Fibroblast of lung (primary cell): ENCODE measurements around the gene RPL4. TPM values are rescaled to one million over a fixed set of nuclear protein-coding genes. Genes with fewer than 3 reads are reported as not detected.
"Not testable (repeated sequence)": the region's sequence is repeated elsewhere in the genome, so short reads cannot be mapped to it uniquely, and the experiment has no call there.

Experiments used
- DNase-seq, 2 donors: peaks; one replicate each; pipeline versions ENCODE4 v3.0.0 to v3.0.0-alpha.2; 2010; ENCODE audit warnings: low read depth in 2 of 2
- H2AFZ ChIP-seq: 2 replicates; pipeline ENCODE4 v1.5.1; 2012; ENCODE audit warnings: low read length, control low read depth, inconsistent platforms
- H3K27ac ChIP-seq: 2 replicates; pipeline ENCODE4 v1.5.1; 2011; ENCODE audit warnings: low read length, control low read depth; ENCODE audit not compliant: insufficient read depth
- H3K27me3 ChIP-seq: 2 replicates; pipeline ENCODE4 v1.5.1; 2011; ENCODE audit warnings: mild to moderate bottlenecking, low read length; ENCODE audit not compliant: control insufficient read depth, insufficient read depth
- H3K36me3 ChIP-seq: 2 replicates; pipeline ENCODE4 v1.5.1; 2011; ENCODE audit warnings: low read length; ENCODE audit not compliant: control insufficient read depth, insufficient read depth
- H3K4me1 ChIP-seq: 2 replicates; pipeline ENCODE4 v1.5.1; 2011; ENCODE audit warnings: low read length; ENCODE audit not compliant: control insufficient read depth, insufficient read depth; ENCODE audit errors: extremely low read depth
- H3K4me2 ChIP-seq: 2 replicates; pipeline ENCODE4 v1.5.1; 2011; ENCODE audit warnings: low read length, control low read depth; ENCODE audit not compliant: insufficient read depth; ENCODE audit errors: extremely low read depth
- H3K4me3 ChIP-seq, 4 experiments: fragments of 200-600 bp in 1 of 4; sonication (generic) in 1 of 4; replicated peaks in 1 of 4; 2 replicates each; pipeline ENCODE4 v1.5.1; 2011 to 2016; ENCODE audit warnings: low read length in 4 of 4, low read depth in 3 of 4, mild to moderate bottlenecking in 3 of 4, control low read depth in 2 of 4, inconsistent platforms in 1 of 4, mixed read lengths in 1 of 4; ENCODE audit not compliant: insufficient read depth in 1 of 4; ENCODE audit errors: control extremely low read depth in 1 of 4
- H3K79me2 ChIP-seq: 2 replicates; pipeline ENCODE4 v1.5.1; 2012; ENCODE audit warnings: mild to moderate bottlenecking, low read length, inconsistent platforms; ENCODE audit not compliant: control insufficient read depth, insufficient read depth
- H3K9ac ChIP-seq: 2 replicates; pipeline ENCODE4 v1.5.1; 2011; ENCODE audit warnings: mild to moderate bottlenecking, low read length, control low read depth; ENCODE audit not compliant: insufficient read depth
- H3K9me3 ChIP-seq: 2 replicates; pipeline ENCODE4 v1.5.1; 2012; ENCODE audit warnings: low read depth, low read length; ENCODE audit not compliant: control insufficient read depth, insufficient read depth
- H4K20me1 ChIP-seq: 2 replicates; pipeline ENCODE4 v1.5.1; 2011; ENCODE audit warnings: low read length; ENCODE audit not compliant: control insufficient read depth, insufficient read depth; ENCODE audit errors: extremely low read depth
- CTCF ChIP-seq, 2 donors: IDR thresholded peaks in 1 of 2; conservative IDR thresholded peaks in 1 of 2; 1 replicate in 1 of 2; 2 replicates in 1 of 2; pipeline ENCODE4 v1.5.1; 2011 to 2012; ENCODE audit warnings: low read length in 2 of 2, control low read depth in 1 of 2, inconsistent platforms in 1 of 2, low read depth in 1 of 2, mild to moderate bottlenecking in 1 of 2
- EZH2 ChIP-seq: IDR thresholded peaks from 2 replicates; pipeline ENCODE4 v1.5.1; 2012; ENCODE audit warnings: low read length, control low read depth, mild to moderate bottlenecking; ENCODE audit errors: missing control alignments
- polyA plus RNA-seq, 2 donors: library from polyadenylated mRNA; depleted of rRNA in 1 of 2; stranded (reverse) in 1 of 2; unstranded in 1 of 2; fragments of >200 nt; gene quantifications; 2 replicates each; pipeline ENCODE4 v1.2.1, GENCODE V29; 2011 to 2012; ENCODE audit warnings: missing spikeins in 1 of 2
- total RNA-seq: library from RNA; depleted of rRNA; stranded (reverse); fragments of >200 nt; gene quantifications from 2 replicates; pipeline ENCODE4 v1.2.1, GENCODE V29; 2014

Gene RPL4
- total and polyA plus RNA-seq, 2 donors (not counting 1 experiment from before 2014, with no cell fraction given) = 1,689 to 3,456 TPM

GRCh38 chr15:66502491-66502890 is 2.2 kb downstream of the RPL4 start:
- no peaks in the 10 kb centered on the region for H4K20me1 ChIP-seq
- peak overlapping the region; percentile 81 for H3K4me2 ChIP-seq
- H3K4me1 ChIP-seq = no peaks in the 10 kb centered on the region
- peaks cover 66% of the 10 kb centered on the region for H3K79me2 ChIP-seq
- H3K36me3 ChIP-seq = peaks cover 18% of the 10 kb centered on the region
- H2AFZ ChIP-seq = no peak overlapping the region
- TF ChIP-seq EZH2 (no peak), CTCF (conservative IDR thresholded peaks at IDR 0.05 in 1 of 2, IDR thresholded peaks at IDR 0.05 in 1 of 2; ENCODE audit: low read depth in 1 of 2, low read length in 2 of 2) (no peak)
- peak overlapping the region; percentile 40 for H3K27ac ChIP-seq
- H3K27me3 ChIP-seq = no peaks in the 10 kb centered on the region
- no peaks in the 10 kb centered on the region for H3K9me3 ChIP-seq
- no peak overlapping the region for H3K9ac ChIP-seq
- H3K4me3 ChIP-seq = peak overlapping the region; percentile 63 to 98 (median 77)
- DNase-seq = no peak

GRCh38 chr15:66500346-66500745 is 4.3 kb downstream of the RPL4 start:
- not testable (repeated sequence) for H3K9ac ChIP-seq, H3K27me3 ChIP-seq, H3K27ac ChIP-seq, H3K9me3 ChIP-seq, H3K4me3 ChIP-seq, H3K4me1 ChIP-seq, H3K4me2 ChIP-seq, DNase-seq, H4K20me1 ChIP-seq, H2AFZ ChIP-seq
- H3K79me2 ChIP-seq = peaks cover 55% of the 10 kb centered on the region
- peaks cover 18% of the 10 kb centered on the region for H3K36me3 ChIP-seq

GRCh38 chr15:66498501-66499386 is 5.9 kb downstream of the RPL4 start:
- no peak overlapping the region for H2AFZ ChIP-seq
- peaks cover 19% of the 10 kb centered on the region for H3K36me3 ChIP-seq
- peak overlapping the region; percentile 11 for H3K27ac ChIP-seq
- no peak overlapping the region for H3K4me3 ChIP-seq
- no peak overlapping the region for H3K4me2 ChIP-seq
- peak; percentile 21 to 70 for DNase-seq
- H3K79me2 ChIP-seq = peaks cover 44% of the 10 kb centered on the region
- TF ChIP-seq EZH2 (no peak), CTCF (conservative IDR thresholded peaks at IDR 0.05 in 1 of 2, IDR thresholded peaks at IDR 0.05 in 1 of 2; ENCODE audit: low read depth in 1 of 2, low read length in 2 of 2) (peak; percentile 24 to 35)
- no peaks in the 10 kb centered on the region for H3K9me3 ChIP-seq
- H3K27me3 ChIP-seq = no peaks in the 10 kb centered on the region
- H3K4me1 ChIP-seq = peaks cover 2% of the 10 kb centered on the region
- H4K20me1 ChIP-seq = no peaks in the 10 kb centered on the region
- H3K9ac ChIP-seq = no peak overlapping the region
